Prostate gland (tissue), 2 donors: Measurements from ENCODE around the gene PRTG. TPM values are rescaled to one million over a fixed set of nuclear protein-coding genes. Genes with fewer than 3 reads are reported as not detected.

Experiments used
- DNase-seq: peaks from one replicate; pipeline ENCODE4 v3.0.0-alpha.2; 2019; ENCODE audit warnings: low spot score
- H3K27ac ChIP-seq, 2 donors: fragments of 200-600 bp; sonication (generic); 2 replicates each; pipeline ENCODE4 v1.5.1; 2017 to 2019
- H3K27me3 ChIP-seq: fragments of 200-600 bp; sonication (generic); replicated peaks from 2 replicates; pipeline ENCODE4 v1.5.1; 2019; ENCODE audit not compliant: insufficient read depth
- H3K36me3 ChIP-seq, 2 donors: fragments of 200-600 bp; sonication (generic); 1 replicate in 1 of 2; 2 replicates in 1 of 2; pipeline versions ENCODE4 v1.5.1 to v1.8.1; 2017 to 2019
- H3K4me1 ChIP-seq: fragments of 200-600 bp; sonication (generic); replicated peaks from 2 replicates; pipeline ENCODE4 v1.5.1; 2019
- H3K4me3 ChIP-seq, 2 donors: fragments of 200-600 bp; sonication (generic); 2 replicates each; pipeline ENCODE4 v1.5.1; 2017 to 2019
- H3K9me3 ChIP-seq: fragments of 200-600 bp; sonication (generic); 2 replicates; pipeline ENCODE4 v1.5.1; 2017
- CTCF ChIP-seq, 4 experiments: fragments of 200-600 bp in 2 of 4; fragments of 450-650 bp in 2 of 4; sonication (generic) in 2 of 4; IDR thresholded peaks; 1 replicate in 3 of 4; 2 replicates in 1 of 4; pipeline ENCODE4 v1.5.1; 2016 to 2019; ENCODE audit warnings: antibody characterized with exemption in 4 of 4, mild to moderate bottlenecking in 2 of 4, moderate library complexity in 2 of 4
- POLR2A ChIP-seq: fragments of 450-650 bp; IDR thresholded peaks from one replicate; pipeline ENCODE4 v1.6.1; 2016; ENCODE audit warnings: antibody characterized with exemption, mild to moderate bottlenecking
- POLR2AphosphoS5 ChIP-seq: sonication (generic); formaldehyde crosslinking; IDR thresholded peaks from one replicate; pipeline ENCODE4 v1.6.1; 2017; ENCODE audit warnings: antibody characterized with exemption
- WGBS: methylation state at CpG from one replicate; pipeline ENCODE4 v1.1.5; 2018; 5-methylcytosine and 5-hydroxymethylcytosine counted together
- intact Hi-C: fragments of 100-400 bp; cut with DNase I; formaldehyde crosslinking; loops from one replicate; pipeline ENCODE4 v1.14.2; 2022
- total RNA-seq, 2 donors: library from RNA; depleted of rRNA; stranded (reverse); fragments of >200 nt; gene quantifications; one replicate each; pipeline ENCODE4 v1.1.0, GENCODE V29; 2016

PRTG gene
- total RNA-seq, 2 donors from 2014 or later, result 6.1 to 9.4 TPM

GRCh38 chr15:55707518-55707917, 35.4 kb downstream of the PRTG start:
- Histone ChIP-seq H3K27ac (no peak overlapping the region), H3K9me3 (no peaks in the 10 kb centered on the region), H3K4me3 (no peak overlapping the region), H3K27me3 (no peaks in the 10 kb centered on the region), H3K4me1 (no peaks in the 10 kb centered on the region), H3K36me3 (no peaks in the 10 kb centered on the region)
- TF ChIP-seq POLR2A (no peak), POLR2AphosphoS5 (no peak), CTCF (IDR thresholded peaks at IDR 0.05) (no peak)
- WGBS, result 42% methylated on average over 3 of the region's 3 CpGs
- no peak for DNase-seq
- intact Hi-C loops, result no loop called here

GRCh38 chr15:55703873-55704301, 39.1 kb downstream of the PRTG start:
- Histone ChIP-seq H3K4me3 (no peak overlapping the region), H3K27ac (no peak overlapping the region), H3K9me3 (no peaks in the 10 kb centered on the region), H3K27me3 (no peaks in the 10 kb centered on the region), H3K4me1 (no peaks in the 10 kb centered on the region), H3K36me3 (no peaks in the 10 kb centered on the region)
- TF ChIP-seq POLR2AphosphoS5 (no peak), POLR2A (no peak), CTCF (IDR thresholded peaks at IDR 0.05) (no peak)
- 57% methylated on average over 2 of the region's 2 CpGs for WGBS
- DNase-seq, result no peak
- intact Hi-C loops, result no loop called here

- no peaks in the 10 kb centered on the region for H3K4me1 ChIP-seq
- no peak overlapping the region for H3K27ac ChIP-seq
- WGBS, result 93% methylated on average over 6 of the region's 6 CpGs
- H3K4me3 ChIP-seq, result no peak overlapping the region
- no peak for TF ChIP-seq POLR2AphosphoS5
- TF ChIP-seq POLR2A, result no peak
- TF ChIP-seq CTCF (IDR thresholded peaks at IDR 0.05), result no peak
- no peaks in the 10 kb centered on the region for H3K27me3 ChIP-seq
- no peaks in the 10 kb centered on the region for H3K36me3 ChIP-seq
- DNase-seq, result no peak
- intact Hi-C loops, result no loop called here
- no peaks in the 10 kb centered on the region for H3K9me3 ChIP-seq
Measured at GRCh38 chr15:55700876-55701275, 42.1 kb downstream of the PRTG start.

- Histone ChIP-seq H3K36me3 (no peaks in the 10 kb centered on the region), H3K9me3 (no peaks in the 10 kb centered on the region), H3K4me1 (no peaks in the 10 kb centered on the region), H3K27ac (no peak overlapping the region), H3K27me3 (no peaks in the 10 kb centered on the region), H3K4me3 (no peak overlapping the region)
- TF ChIP-seq CTCF (IDR thresholded peaks at IDR 0.05) (no peak), POLR2AphosphoS5 (no peak)
- DNase-seq, result no peak
- intact Hi-C loops, result no loop called here
- WGBS, result 89% methylated on average over 4 of the region's 4 CpGs
Measured at GRCh38 chr15:55698653-55699052, 44.3 kb downstream of the PRTG start.

- no peaks in the 10 kb centered on the region for H3K4me1 ChIP-seq
- H3K36me3 ChIP-seq, result no peaks in the 10 kb centered on the region
- no peak for DNase-seq
- 83% methylated on average over 3 of the region's 3 CpGs for WGBS
- H3K27me3 ChIP-seq, result no peaks in the 10 kb centered on the region
- no peak overlapping the region for H3K27ac ChIP-seq
- intact Hi-C loops, result no loop called here
- H3K9me3 ChIP-seq, result no peaks in the 10 kb centered on the region
- no peak overlapping the region for H3K4me3 ChIP-seq
- TF ChIP-seq CTCF (IDR thresholded peaks at IDR 0.05), result no peak
- no peak for TF ChIP-seq POLR2A
- TF ChIP-seq POLR2AphosphoS5, result no peak
Measured at GRCh38 chr15:55696221-55696620, 46.7 kb downstream of the PRTG start.
